GM12878 (cell line): ENCODE data around the gene MED22. TPM values are rescaled to one million over a fixed set of nuclear protein-coding genes. Genes with fewer than 3 reads are reported as not detected.
A peak's percentile ranks its signal among the peaks of the same experiment; 100 is the strongest.

Source experiments
- BACH1 ChIP-seq: fragments of 450-650 bp; IDR thresholded peaks from 2 replicates; pipeline ENCODE4 v1.6.1; 2017; ENCODE audit warnings: mild to moderate bottlenecking, borderline replicate concordance
- CHD4 ChIP-seq: fragments of 200-600 bp; sonication (generic); IDR thresholded peaks from 2 replicates; pipeline ENCODE4 v1.6.1; 2016; ENCODE audit warnings: mild to moderate bottlenecking
- CREM ChIP-seq: IDR thresholded peaks from 2 replicates; pipeline ENCODE4 v1.6.1; 2014; ENCODE audit warnings: antibody characterized with exemption, low read depth
- DPF2 ChIP-seq: fragments of 450-650 bp; IDR thresholded peaks from 2 replicates; pipeline ENCODE4 v1.6.1; 2017; ENCODE audit warnings: mild to moderate bottlenecking
- EGR1 ChIP-seq, 2 experiments: IDR thresholded peaks; 1 replicate in 1 of 2; 2 replicates in 1 of 2; pipeline ENCODE4 v1.6.1; 2011 to 2012; ENCODE audit warnings: low read depth in 2 of 2, low read length in 2 of 2, borderline replicate concordance in 1 of 2, mild to moderate bottlenecking in 1 of 2, moderate library complexity in 1 of 2
- GATAD2B ChIP-seq: fragments of 450-650 bp; conservative IDR thresholded peaks from 2 replicates; pipeline ENCODE4 v1.6.1; 2017; ENCODE audit warnings: low read depth, mild to moderate bottlenecking, moderate library complexity
- HDAC6 ChIP-seq: fragments of 200-600 bp; sonication (generic); IDR thresholded peaks from one replicate; pipeline ENCODE4 v1.8.0; 2017; ENCODE audit warnings: antibody characterized with exemption; ENCODE audit not compliant: unreplicated experiment
- MAX ChIP-seq: IDR thresholded peaks from 2 replicates; pipeline ENCODE4 v1.6.1; 2012; ENCODE audit warnings: low read depth, low read length, improper control_type of control experiment
- NBN ChIP-seq: fragments of 450-650 bp; IDR thresholded peaks from 2 replicates; pipeline ENCODE4 v1.6.1; 2016
- NFYB ChIP-seq: IDR thresholded peaks from 2 replicates; pipeline ENCODE4 v1.6.1; 2011; ENCODE audit warnings: low read depth, mild to moderate bottlenecking, low read length, improper control_type of control experiment, moderate library complexity; ENCODE audit not compliant: insufficient read depth
- SRF ChIP-seq, 2 experiments: IDR thresholded peaks; 2 replicates each; pipeline ENCODE4 v1.6.1; 2011; ENCODE audit warnings: low read depth in 2 of 2, low read length in 2 of 2, mild to moderate bottlenecking in 1 of 2, moderate library complexity in 1 of 2
- USF2 ChIP-seq: IDR thresholded peaks from 2 replicates; pipeline ENCODE4 v1.6.1; 2011; ENCODE audit warnings: low read depth, low read length, improper control_type of control experiment, borderline replicate concordance
- polyA plus RNA-seq, 11 experiments: library from polyadenylated mRNA; depleted of rRNA in 4 of 11; unstranded in 6 of 11; stranded (reverse) in 5 of 11; fragments of >200 nt; fragmentation: Nextera tagmentation in 4 of 11; fragmentation: Illumina TruSeq in 1 of 11; extraction: Ambion mirVana in 4 of 11; extraction: Trizol in 1 of 11; gene quantifications; 1 replicate in 1 of 11; 2 replicates in 10 of 11; pipeline versions ENCODE4 v1.2.1 to v1.2.3, GENCODE V29; 2011 to 2016; ENCODE audit warnings: inconsistent platforms in 2 of 11, missing spikeins in 2 of 11, low read depth in 1 of 11
- total RNA-seq, 4 experiments: library from RNA; depleted of rRNA in 3 of 4; stranded (reverse); fragments of >200 nt in 3 of 4; fragmentation: Illumina TruSeq in 1 of 4; extraction: Trizol in 1 of 4; gene quantifications; 2 replicates each; pipeline versions ENCODE4 v1.2.1 to v1.2.3, GENCODE V29; 2013 to 2021

MED22 gene
- total and polyA plus RNA-seq, 10 of the 15 experiments (the other 5 are each of a cell fraction or from before 2014, with no cell fraction given): 1.4 to 42.1 (median 24.6) TPM

GRCh38 chr9:133347515-133347984, 381 bp downstream of the MED22 start (continued):
- TF ChIP-seq BACH1: peak; percentile 60; the same call in 1 of the 2 replicates
- peak; percentile 18; the same call in 1 of the 2 replicates for TF ChIP-seq DPF2
- 0 out of 2 replicates have a peak, but pooled peaks have one; percentile 0 for TF ChIP-seq MAX
- TF ChIP-seq NBN: 0 out of 2 replicates have a peak, but pooled peaks have one; percentile 4
- TF ChIP-seq SRF (IDR thresholded peaks at IDR 0.05; ENCODE audit: low read depth in 2 of 2, low read length in 2 of 2): peak; percentile 67 to 86; a peak in 3 of 4 replicates
- TF ChIP-seq USF2: no peak
- TF ChIP-seq GATAD2B: 0 out of 2 replicates have a peak, but pooled peaks have one; percentile 38
- TF ChIP-seq HDAC6: peak; percentile 51
- peak in 1 of 2 experiments; percentile 82; a peak in 2 of 3 replicates for TF ChIP-seq EGR1 (IDR thresholded peaks at IDR 0.05; ENCODE audit: borderline replicate concordance in 1 of 2, low read depth in 2 of 2, low read length in 2 of 2)
- TF ChIP-seq NFYB: no peak
- TF ChIP-seq CREM: no peak
- no peak for TF ChIP-seq CHD4
